Measurements from ENCODE around the gene MPRIP.

The MPRIP gene

DNA sequence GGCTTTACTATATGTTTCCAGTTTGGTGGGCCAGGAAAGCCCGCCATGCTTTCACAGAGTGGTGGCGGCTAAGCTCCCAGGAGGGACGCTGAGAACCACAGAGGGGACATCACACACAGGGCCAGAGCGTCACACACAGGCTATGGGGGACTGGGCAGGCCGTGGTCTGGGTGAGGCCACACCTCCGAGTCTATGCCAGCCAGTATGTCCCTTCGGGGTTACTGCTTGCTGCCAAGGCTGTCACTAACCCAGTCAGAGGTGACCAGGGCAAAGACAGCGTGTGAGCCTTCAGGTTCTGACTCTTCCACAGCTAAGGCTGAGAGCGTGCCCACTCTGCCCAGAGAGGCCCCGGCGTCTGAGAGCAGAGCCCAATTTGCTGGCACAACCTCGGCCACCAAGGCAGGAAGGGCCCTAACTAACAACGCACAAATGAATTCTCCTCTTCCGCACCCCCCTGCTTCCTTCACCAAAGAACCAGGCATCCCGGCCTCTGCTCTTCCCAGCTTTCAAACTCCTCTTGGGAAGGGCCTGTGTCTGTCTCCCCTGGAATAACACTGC lies 161.0 kb downstream of the MPRIP start:
- in situ Hi-C loops (cut with MboI; ENCODE audit: low sequenced_read_pairs), result no loop called here

DNA sequence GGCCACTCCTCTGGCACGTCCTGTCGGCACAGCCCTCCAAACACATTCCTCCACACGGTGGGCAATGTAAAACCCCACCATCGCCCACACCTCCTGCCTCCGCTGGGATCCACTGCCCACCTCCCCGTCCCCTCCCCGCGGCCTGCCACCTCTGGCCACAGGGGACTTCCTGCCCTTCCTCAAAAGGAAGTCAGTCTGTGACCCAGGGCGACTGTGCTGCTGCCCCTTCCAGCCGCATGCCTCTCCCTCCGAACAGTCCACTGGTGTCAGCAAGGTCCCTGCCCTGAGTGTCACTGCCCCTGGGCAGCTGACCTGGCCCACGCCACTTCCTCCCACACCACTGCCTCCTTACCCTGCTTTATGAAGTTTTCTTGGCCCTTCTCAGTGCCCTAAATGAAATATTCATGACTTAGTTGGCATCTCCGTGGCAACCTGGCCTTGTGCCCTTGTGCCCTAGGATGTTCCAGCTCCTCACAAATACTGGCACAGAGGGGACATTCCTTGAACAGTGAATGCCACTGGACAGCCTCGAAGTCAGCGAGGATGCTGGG lies 161.9 kb downstream of the MPRIP start:
- in situ Hi-C loops (cut with MboI; ENCODE audit: low sequenced_read_pairs), result no loop called here

DNA sequence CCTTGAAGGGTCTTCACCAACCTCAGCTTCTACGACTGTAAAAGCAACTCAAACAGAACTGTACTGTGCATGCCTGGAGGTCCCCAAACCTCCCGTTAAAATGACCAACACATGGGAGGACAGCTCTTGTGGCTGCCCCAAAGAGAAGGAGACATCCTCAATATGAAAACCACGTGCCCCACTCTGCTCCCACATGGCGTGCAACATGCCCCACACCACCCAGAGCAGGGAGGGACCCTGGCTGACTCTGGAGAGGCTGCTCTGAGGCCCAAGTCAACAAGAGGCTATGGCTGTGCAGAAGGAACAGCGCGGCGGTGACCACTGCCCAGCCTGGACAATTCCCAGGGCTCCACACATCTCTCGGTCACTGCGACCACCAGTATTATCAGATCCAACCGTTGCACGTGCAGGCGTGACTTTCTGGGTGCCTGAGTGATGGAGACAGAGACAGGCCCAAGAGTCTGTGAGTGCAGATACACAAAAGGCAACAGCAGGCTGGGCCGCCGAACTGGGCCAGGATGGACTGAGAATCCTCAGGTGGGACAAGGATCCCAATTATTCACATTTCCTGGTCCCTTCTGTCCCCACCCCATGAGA lies 162.5 kb downstream of the MPRIP start:
- in situ Hi-C loops (cut with MboI; ENCODE audit: low sequenced_read_pairs), result no loop called here

DNA sequence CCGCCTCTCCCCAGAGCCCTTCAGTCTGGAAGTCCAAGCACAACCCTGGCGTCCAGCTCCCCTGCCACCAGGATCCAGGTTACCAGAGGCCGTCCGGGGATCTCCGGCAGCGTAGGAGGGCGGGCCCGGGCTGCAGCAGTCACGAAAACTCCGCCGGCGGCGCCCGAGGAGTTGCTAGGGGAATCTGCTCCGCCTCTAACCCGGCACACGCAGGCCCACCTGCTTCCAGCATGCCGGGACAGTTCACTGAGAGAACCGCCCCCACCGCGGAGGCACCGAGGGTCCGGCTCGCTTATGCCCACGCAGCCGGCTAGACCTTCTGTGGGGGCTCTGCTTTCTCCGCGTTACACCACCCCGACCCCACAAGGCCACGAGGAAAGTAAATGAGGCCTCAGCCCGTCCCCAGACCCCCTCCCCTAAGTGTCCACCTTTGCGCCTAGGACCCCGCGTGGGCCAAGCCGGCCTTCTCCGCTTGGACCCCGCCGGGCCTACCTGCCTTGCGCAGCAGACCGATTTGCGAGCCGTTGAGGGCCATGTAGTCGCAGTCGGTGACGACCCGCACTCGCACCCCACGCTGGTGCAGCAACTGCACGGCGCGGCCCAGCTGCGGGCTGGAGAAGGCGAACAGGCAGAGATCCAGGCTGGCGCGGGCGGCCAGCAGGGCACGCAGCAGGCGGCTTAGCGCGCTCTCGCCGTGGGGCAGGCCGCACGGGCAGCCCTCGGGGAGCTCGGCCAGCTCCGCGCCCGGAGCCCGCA lies 163.3 kb downstream of the MPRIP start:
- in situ Hi-C loops (cut with MboI; ENCODE audit: low sequenced_read_pairs), result no loop called here

DNA sequence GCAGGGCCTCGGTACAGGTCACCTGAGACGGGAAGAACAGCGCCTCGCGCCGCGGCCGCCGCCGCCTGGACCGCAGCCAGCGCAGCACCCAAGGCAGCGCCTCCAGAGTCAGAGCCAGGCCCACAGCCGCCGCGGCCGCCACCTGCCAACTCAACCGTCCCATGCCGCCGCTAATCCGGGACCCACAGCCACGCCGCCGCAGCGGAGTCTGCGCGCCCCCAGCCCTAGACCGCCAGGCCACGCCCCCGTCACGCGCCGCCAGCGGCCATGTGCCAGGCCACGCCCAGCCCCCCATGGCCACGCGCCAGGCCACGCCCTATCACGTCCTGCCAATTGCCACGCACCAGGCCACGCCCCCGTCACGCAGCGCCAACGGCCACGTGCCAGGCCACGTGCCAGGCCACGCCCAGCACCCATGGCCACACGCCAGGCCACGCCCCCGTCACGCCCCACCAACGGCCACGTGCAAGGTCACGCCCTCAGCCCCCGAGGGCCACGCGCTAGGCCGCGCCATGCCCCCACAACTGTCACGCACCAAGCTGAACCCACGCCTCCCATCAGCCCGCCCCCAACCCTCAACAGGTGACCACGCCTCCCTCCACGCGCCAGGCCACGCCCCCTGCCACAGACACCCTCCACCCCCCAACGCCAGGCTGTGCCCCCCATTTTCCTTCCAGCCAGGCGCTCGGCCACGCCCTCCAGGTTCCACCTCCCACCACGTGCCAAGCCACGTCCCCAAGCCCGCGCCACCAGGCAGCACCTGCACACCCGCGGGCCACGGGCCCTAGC lies 164.1 kb downstream of the MPRIP start, which contains the start of gene PLD6:
Gene PLD6, minus strand, starts transcription at position 210 of the 789 bp plus-strand sequence. Its CDS starts 47 bp downstream, at position 163.
- in situ Hi-C loops (cut with MboI; ENCODE audit: low sequenced_read_pairs), result no loop called here

DNA sequence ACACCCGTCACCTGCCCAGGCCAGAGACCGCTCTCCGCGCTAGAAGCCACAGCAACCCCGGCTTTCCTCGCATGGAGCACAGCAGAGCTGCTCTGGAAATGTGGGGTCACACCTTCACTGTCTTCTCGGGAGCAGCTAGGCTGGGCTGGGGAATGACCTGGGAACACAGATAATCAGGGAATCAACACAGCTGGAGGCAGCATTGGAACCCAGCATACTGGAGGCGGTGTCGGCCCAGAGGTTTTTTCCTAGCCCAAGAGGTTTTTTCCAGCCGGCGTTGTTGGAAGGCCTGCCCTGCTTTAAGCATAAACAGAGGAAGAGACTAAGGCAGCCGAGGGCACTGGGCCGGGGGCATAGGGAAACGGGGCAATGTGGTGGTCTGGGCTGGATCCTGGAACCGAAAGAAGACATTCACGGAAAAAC lies 164.7 kb downstream of the MPRIP start:
- in situ Hi-C loops (cut with MboI; ENCODE audit: low sequenced_read_pairs), result no loop called here

DNA sequence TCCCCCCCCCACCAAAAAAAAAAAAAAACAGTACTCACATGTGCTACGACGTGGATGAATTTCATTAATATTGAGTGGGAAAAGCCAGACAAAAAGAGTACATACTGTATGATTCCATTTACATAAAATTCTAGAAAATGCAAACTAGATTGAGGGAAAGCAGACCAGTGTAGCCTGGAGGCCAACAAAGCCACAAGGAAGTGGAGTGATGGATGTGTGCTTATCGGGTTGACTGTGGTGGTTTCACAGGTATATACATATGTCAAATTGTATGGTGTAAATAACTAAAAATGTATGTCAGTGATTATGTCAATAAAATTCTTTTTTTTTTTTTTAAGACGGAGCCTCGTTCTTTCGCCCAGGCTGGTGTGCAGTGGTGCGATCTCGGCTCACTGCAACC lies 165.7 kb downstream of the MPRIP start:
- in situ Hi-C loops (cut with MboI; ENCODE audit: low sequenced_read_pairs), result no loop called here

DNA sequence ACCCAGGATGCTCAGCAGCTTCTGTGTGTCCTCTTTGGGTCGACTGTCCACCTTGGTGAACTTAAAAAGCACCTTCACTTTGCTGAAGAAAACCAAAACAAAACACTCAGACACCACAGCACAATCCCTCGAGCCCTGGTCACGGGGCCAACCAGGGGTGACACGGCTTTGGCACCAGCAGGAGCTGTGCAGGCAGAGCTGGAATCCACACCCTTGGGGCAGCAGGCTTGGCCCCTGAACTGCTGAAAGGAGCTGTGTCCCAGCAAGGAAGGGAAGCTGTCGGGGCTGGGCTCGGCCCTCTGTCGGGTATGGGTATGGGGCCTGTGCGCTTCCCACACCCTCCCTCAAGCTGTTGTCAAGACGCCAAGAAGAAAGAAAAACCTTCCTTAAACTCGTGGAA lies 171.5 kb downstream of the MPRIP start:
- in situ Hi-C loops (cut with MboI; ENCODE audit: low sequenced_read_pairs), result no loop called here

DNA sequence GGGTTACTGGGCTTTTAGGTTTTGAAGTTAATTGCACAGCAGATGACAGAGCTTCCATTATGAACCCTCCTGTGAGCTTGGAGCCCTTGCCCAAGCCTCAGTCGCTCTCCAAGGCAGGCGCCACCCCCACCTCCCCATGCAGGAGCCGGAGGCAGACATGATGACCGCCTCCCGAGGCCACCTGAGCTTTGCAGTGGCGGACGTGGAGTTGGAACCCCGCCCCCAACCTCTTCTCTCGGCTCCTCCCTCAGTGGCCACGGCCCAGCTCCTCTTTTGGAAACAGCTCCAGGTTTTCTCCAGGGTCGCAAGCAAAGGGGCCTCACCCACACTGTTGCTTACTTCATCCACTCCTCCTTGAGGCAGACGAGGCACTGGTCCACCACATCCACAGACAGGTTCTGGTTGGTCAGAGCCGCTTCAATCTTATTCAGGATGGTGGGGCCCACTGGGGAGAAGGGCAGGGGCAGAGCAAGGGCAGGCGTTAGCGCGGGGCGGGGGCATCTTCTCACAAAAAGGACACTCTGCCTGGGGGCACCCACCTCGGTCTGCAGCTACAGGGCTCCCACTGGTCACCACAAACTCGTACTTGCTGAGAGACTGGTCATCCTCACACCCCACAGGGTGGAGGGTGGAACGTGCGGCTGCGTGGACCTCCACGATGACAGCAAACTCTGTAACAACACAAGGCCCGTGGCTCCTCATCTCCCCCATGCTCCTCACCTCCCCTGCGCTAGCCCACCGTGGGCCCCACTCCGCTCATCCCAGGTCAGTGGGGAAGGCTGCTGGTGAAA lies 172.6 kb downstream of the MPRIP start:
- in situ Hi-C loops (cut with MboI; ENCODE audit: low sequenced_read_pairs), result no loop called here

DNA sequence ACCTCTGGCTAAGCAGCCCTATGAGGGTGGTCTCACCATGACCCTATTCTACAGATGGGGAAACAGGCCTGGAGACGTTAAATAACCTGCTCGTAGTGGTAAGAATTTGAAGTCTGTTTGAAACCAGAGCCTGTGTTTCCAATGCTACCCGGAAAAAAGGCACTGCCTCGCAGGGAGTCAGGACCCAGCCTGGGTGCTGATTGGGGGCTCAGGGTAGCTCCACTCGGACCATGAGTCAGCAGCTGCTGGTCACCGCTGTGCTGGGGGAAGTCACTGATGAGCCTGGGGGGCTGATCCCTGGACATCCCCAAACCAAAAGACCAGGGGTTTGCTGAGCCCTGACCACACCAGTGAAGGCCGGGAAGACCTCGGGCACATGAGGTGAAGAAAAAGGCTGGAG lies 173.3 kb downstream of the MPRIP start:
- in situ Hi-C loops (cut with MboI; ENCODE audit: low sequenced_read_pairs), result no loop called here

DNA sequence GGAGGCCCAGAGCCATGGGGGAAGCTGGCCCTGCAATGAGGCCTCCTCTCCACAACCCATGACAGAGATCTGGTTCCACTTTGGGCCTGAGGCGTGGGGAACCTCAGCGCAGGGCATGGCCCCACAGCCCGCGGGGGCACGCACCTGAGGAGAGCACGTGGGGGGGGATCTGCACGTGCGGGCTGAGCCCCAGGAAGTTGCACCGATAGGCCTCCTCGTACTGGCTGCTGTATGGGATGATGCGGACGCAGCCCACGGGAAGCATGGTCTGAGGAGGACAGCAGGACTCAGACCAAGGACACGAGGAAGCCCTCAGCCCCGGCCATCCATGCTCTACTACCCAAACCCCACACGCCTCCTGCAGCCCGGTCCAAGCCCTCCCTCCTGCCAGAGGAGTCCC lies 174.0 kb downstream of the MPRIP start:
- in situ Hi-C loops (cut with MboI; ENCODE audit: low sequenced_read_pairs), result no loop called here

DNA sequence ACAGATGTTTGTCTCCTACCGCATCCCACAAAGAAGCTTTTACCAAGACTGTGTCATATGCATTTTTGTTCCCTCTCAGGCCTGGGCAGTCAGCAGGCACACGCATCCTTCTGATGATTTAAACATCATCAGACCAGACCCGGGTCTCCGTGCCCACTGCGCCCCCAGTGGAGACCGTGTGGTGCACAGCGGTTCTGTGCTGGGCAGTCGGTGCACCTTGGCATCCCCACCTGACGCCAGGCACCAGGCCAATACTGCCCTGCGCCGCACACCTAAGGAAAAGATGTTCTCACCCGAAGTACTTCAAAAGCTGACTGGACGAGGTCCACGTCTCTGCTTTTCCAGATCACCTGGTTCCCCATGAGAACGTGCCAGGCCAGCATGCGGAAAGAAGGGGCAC lies 174.5 kb downstream of the MPRIP start:
- in situ Hi-C loops (cut with MboI; ENCODE audit: low sequenced_read_pairs), result no loop called here

DNA sequence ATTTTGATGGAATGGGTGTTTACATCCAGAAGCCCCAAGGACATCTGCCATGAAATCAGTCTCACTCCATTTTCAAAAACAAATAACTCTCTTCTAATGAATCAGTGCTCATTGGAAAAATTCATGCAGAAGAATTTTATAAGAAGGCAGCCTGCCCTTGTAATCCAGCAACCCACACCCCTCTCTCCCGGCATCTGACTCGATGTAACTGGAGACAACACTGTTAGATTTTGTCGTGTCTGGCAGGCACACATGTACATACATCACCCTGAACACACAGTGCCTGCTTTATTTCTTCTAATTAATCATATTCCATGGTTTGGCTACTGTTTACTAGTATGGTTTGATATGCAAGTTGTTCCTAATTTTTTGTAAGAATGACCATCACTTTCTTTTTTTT lies 175.7 kb downstream of the MPRIP start:
- in situ Hi-C loops (cut with MboI; ENCODE audit: low sequenced_read_pairs), result no loop called here

DNA sequence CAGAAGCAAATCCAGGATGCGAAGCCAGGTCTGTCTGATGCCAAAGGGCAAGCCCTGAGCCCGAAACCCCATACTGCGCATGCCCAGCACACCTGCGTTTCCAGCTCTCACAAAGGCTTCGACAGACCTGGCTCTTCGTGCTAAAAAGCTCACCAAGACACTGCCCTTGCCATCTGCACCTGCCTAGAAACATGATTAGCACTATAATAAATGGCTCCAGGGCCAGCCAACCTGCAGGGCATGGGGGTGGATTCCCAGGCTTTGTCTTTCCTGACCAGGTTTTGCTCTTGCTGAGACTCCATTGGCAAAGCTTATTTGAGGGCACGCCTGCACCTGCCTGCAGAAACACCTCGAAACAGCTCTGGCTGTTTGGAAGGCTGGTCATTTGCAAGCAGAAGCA lies 178.3 kb downstream of the MPRIP start:
- in situ Hi-C loops (cut with MboI; ENCODE audit: low sequenced_read_pairs), result no loop called here

DNA sequence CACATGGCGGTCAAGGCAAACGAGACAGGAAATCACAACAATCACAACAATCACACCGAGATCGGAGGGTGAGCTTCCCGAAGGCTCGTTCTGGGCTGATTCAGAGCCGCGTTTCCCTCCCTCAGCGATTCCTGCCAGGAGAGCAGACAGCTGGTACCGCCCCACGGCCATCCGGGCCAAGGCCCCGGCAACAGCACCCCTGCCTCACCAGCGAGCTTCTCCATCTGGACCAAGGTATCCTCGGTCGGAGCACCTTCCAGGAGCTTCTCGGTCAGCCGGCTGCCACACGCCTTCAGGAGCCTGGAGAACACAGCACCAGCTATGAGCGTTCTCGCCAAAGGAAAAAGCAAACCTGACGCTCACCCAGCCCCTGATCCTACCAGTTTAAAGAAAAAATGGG lies 179.1 kb downstream of the MPRIP start:
- in situ Hi-C loops (cut with MboI; ENCODE audit: low sequenced_read_pairs), result no loop called here

DNA sequence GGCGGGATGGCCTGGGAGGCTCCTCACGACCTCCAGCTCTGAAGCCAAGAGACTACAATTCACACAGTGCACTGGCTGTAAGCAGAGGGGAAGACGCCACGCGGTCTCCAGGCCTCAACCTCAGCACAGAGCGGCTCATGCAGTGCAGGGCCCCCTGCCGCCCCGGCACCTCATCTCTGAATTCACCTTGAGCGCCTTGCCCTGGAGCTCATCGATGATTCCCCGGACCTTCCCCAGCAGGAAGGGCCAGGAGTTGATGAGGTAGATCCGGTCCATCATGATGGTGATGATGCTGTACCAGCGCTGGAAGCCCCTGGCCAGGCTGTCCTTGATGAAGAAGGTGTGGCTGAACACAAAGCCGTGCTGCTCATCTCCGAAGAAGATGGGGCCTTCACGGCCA lies 181.5 kb downstream of the MPRIP start:
- in situ Hi-C loops (cut with MboI; ENCODE audit: low sequenced_read_pairs), result no loop called here

DNA sequence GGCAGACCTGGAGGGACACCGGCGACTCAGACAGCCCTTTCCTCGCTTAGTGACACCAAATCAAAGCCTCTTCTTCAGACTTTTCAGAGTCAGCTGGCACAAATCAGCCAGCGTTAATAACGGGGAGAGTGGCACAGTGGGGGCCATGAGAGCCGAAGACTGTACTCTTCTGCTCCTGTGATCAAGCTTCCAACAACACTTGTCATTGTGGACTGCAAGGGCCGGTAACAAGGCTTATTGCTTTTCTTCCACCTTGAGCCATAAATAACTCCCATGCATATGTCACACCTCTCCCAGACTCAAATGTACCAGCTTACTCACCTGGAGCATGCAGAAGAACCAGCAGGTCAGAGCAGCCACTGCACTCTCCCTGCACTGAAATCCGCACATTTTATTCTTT lies 181.9 kb downstream of the MPRIP start:
- in situ Hi-C loops (cut with MboI; ENCODE audit: low sequenced_read_pairs), result no loop called here

DNA sequence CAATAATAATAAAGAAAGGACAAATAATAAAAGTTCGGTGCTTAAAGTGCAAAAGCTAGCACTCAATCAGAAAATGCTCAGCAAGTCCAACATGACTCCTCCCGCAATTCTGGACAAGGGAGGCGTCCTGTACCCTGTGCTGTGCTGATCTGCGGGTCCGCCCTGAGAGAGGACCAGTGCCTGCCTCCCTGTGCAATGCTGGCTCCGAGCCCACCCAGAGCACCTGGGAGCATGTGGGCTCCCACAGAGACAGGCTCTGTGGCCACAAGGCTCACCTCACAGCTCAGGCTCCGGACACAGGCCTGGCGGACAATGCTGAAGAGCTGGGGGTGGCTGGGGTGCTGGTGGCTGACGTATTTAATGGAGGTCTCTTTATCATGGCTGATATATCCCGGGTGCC lies 183.6 kb downstream of the MPRIP start:
- in situ Hi-C loops (cut with MboI; ENCODE audit: low sequenced_read_pairs), result no loop called here

DNA sequence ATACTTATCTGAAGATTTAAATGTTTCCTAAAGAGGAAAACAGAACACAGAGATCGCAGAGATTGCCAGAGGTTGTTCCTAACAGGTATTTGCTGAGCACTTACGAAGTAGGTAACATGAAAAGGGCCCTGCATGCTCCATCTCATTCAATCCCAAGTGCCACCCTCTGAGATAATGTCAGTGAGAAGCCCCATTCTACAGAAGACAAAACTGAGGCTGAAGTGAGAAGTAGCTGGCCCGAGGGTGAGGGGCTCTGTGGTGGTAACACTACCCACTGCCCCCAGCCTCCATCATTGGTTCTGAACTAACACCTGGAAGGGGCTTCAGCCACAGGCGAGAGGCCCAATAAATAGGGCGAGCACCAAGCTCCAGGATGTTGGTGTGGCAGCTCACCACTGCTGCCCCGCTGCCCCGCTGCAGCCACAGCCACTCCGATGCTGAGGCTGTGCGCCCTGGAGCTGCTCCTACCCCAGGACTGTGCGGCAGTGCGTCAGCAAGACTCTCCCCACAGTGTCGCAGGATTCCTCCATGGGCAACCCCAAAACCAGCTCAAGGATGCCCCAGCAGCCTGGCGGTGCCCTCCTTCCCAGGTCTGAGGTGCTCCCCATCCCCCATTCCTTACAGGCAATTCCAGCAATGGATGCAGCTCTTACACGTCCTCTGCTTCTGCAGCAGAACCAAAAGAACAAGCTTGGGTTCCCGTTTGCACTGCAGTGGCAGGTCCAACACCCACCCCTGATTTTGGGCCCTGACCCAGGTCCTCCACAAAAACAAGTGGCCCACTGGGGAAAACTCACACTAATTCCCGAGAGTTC lies 184.4 kb downstream of the MPRIP start:
- in situ Hi-C loops (cut with MboI; ENCODE audit: low sequenced_read_pairs), result no loop called here
